Ishikawa (cell line): ENCODE data around the gene EFNA5.
A peak's percentile ranks its signal among the peaks of the same experiment; 100 is the strongest.

Experiments
- CEBPB ChIP-seq: IDR thresholded peaks from 2 replicates; pipeline ENCODE4 v1.6.1; 2012
- CREB1 ChIP-seq: IDR thresholded peaks from 2 replicates; pipeline ENCODE4 v1.6.1; 2012; ENCODE audit warnings: low read depth
- EGR1 ChIP-seq: IDR thresholded peaks from 2 replicates; pipeline ENCODE4 v1.6.1; 2012
- EP300 ChIP-seq: IDR thresholded peaks from 2 replicates; pipeline ENCODE4 v1.6.1; 2012; ENCODE audit warnings: borderline replicate concordance
- FOXM1 ChIP-seq: IDR thresholded peaks from 2 replicates; pipeline ENCODE4 v1.6.1; 2012; ENCODE audit warnings: low read depth, borderline replicate concordance
- NFIC ChIP-seq: IDR thresholded peaks from 2 replicates; pipeline ENCODE4 v1.6.1; 2012
- RAD21 ChIP-seq: IDR thresholded peaks from 2 replicates; pipeline ENCODE4 v1.6.1; 2012; ENCODE audit warnings: low read depth
- TAF1 ChIP-seq: IDR thresholded peaks from 2 replicates; pipeline ENCODE4 v1.6.1; 2012; ENCODE audit warnings: low read depth, mild to moderate bottlenecking
- TCF12 ChIP-seq: IDR thresholded peaks from 2 replicates; pipeline ENCODE4 v1.6.1; 2012; ENCODE audit warnings: low read depth
- TEAD4 ChIP-seq: IDR thresholded peaks from 2 replicates; pipeline ENCODE4 v1.6.1; 2012
- YY1 ChIP-seq: IDR thresholded peaks from 2 replicates; pipeline ENCODE4 v1.6.1; 2012; ENCODE audit warnings: low read depth
- ZBTB7A ChIP-seq: IDR thresholded peaks from 2 replicates; pipeline ENCODE4 v1.6.1; 2012; ENCODE audit warnings: low read depth
- TF ChIP-seq, protein P1 (sequence below): IDR thresholded peaks from 2 replicates; pipeline ENCODE4 v1.6.1; 2012
- TF ChIP-seq, protein P2 (sequence below): IDR thresholded peaks from 2 replicates; pipeline ENCODE4 v1.6.1; 2012
- TF ChIP-seq, protein P3 (sequence below): IDR thresholded peaks from 2 replicates; pipeline ENCODE4 v1.6.1; 2012; ENCODE audit warnings: low read depth, mild to moderate bottlenecking

The EFNA5 gene

DNA sequence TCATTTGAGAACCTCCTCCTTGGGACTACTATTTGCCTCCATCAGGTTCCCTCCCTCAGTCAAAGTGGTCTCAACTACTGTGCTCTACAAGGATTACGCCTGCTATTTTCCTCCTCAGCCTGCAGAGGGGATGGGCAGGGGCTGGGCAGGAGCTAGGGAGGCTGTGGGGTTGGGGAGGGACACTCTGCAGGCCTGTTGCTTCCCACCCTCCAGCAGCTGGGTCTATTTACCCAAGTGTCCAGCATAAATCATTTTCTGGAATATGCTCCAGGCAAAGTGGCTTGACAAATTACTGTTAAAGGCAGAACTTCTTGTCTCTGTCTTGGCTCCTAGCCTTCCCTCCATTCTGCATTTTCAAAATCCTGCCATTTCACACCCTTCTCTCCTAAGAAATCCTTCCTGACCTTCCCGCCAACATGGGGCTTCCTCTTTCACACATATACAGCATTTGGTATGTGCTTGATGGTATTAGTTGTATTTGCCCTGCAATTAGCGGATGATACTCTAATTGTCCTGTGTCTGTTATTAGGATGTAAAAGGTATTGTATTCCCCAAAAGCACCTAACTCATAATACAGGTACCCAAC is 106.7 kb downstream of the EFNA5 start:
- no peak for TF ChIP-seq TEAD4
- TF ChIP-seq, protein P1, sequence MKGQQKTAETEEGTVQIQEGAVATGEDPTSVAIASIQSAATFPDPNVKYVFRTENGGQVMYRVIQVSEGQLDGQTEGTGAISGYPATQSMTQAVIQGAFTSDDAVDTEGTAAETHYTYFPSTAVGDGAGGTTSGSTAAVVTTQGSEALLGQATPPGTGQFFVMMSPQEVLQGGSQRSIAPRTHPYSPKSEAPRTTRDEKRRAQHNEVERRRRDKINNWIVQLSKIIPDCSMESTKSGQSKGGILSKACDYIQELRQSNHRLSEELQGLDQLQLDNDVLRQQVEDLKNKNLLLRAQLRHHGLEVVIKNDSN, result no peak

DNA sequence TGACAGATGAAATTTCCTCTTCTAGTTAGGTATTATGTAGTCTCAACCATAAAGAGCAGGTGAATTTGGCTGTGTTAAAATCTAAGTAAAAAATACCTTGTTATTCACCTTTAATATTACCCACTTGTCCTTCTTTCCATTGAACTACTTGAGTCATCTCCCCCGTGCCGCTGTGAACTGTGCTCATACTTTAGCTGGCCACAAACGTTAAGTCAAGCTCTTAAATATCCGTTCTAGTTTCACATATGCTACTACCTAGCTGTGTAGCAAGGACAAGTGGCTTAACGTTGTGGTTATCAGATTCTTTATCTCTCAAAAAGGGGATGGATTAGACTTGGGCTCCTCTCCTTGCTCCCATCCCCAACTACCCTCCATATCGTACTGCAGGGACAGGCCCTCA is 110.4 kb downstream of the EFNA5 start:
- no peak for TF ChIP-seq EP300
- TF ChIP-seq FOXM1, result no peak
- no peak for TF ChIP-seq TAF1
- TF ChIP-seq NFIC, result no peak
- TF ChIP-seq, protein P1, result no peak
- no peak for TF ChIP-seq CEBPB
- TF ChIP-seq TEAD4, result no peak
- no peak for TF ChIP-seq CREB1
- no peak for TF ChIP-seq ZBTB7A
- TF ChIP-seq EGR1, result no peak
- TF ChIP-seq, protein P2, sequence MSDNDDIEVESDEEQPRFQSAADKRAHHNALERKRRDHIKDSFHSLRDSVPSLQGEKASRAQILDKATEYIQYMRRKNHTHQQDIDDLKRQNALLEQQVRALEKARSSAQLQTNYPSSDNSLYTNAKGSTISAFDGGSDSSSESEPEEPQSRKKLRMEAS, result no peak
- TF ChIP-seq, protein P3, sequence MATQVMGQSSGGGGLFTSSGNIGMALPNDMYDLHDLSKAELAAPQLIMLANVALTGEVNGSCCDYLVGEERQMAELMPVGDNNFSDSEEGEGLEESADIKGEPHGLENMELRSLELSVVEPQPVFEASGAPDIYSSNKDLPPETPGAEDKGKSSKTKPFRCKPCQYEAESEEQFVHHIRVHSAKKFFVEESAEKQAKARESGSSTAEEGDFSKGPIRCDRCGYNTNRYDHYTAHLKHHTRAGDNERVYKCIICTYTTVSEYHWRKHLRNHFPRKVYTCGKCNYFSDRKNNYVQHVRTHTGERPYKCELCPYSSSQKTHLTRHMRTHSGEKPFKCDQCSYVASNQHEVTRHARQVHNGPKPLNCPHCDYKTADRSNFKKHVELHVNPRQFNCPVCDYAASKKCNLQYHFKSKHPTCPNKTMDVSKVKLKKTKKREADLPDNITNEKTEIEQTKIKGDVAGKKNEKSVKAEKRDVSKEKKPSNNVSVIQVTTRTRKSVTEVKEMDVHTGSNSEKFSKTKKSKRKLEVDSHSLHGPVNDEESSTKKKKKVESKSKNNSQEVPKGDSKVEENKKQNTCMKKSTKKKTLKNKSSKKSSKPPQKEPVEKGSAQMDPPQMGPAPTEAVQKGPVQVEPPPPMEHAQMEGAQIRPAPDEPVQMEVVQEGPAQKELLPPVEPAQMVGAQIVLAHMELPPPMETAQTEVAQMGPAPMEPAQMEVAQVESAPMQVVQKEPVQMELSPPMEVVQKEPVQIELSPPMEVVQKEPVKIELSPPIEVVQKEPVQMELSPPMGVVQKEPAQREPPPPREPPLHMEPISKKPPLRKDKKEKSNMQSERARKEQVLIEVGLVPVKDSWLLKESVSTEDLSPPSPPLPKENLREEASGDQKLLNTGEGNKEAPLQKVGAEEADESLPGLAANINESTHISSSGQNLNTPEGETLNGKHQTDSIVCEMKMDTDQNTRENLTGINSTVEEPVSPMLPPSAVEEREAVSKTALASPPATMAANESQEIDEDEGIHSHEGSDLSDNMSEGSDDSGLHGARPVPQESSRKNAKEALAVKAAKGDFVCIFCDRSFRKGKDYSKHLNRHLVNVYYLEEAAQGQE, result no peak
- TF ChIP-seq RAD21, result no peak
- TF ChIP-seq YY1, result no peak

DNA sequence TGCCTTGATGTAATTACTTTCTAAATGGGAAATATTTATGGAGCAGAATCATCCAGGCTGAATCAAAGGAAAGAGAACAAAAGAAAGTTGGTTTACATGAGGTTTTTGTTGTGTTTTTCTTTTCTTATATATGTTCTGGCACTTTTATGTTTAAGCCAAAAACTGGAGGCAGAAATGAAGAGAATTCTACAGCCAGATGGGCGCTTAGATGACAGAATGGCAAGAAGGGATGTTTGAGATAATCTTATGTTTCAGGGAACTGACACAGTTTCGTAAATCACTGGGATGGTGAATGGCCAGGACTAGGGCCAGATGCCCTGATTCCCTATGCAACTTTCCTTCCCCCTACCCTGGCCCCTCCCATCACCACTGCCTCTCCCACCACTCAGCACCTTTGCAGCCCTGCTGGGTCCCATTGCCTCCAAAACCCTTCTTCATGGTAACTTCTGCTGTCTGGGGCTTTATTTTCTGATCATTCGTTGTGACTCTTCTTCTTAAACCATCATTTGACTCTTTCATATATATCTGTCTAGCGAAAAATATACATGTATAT is 111.8 kb downstream of the EFNA5 start:
- no peak for TF ChIP-seq YY1
- TF ChIP-seq ZBTB7A, result no peak
- TF ChIP-seq, protein P1, result no peak

DNA sequence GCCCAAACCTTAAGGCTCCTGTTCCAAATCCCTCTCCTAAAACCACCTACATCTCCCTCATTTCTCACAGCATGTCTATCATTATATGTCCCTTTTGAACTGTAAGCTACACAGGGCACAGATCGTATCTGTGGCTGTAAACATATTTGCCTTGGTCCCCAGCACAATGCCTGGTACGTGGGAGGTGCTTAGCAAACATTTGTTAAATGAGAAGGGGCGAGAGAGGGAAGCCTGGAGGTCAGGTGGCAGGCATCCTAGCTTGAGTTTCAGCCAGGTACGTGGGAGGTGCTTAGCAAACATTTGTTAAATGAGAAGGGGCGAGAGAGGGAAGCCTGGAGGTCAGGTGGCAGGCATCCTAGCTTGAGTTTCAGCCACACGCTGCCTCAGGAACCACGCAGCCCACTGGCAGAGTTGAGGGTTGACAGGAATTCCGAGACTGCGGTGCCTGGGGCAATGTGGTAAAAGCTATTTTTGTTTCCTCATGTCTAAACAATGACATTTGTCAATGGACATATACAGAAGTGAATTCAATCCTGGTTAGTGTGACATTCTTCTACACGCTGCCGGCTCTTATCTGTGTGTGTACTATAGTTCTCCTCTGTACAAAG is 113.6 kb downstream of the EFNA5 start:
- TF ChIP-seq TCF12, result no peak
- peak; percentile 69 for TF ChIP-seq TEAD4
- TF ChIP-seq, protein P1, result peak; percentile 10; the same call in 1 of the 2 replicates

DNA sequence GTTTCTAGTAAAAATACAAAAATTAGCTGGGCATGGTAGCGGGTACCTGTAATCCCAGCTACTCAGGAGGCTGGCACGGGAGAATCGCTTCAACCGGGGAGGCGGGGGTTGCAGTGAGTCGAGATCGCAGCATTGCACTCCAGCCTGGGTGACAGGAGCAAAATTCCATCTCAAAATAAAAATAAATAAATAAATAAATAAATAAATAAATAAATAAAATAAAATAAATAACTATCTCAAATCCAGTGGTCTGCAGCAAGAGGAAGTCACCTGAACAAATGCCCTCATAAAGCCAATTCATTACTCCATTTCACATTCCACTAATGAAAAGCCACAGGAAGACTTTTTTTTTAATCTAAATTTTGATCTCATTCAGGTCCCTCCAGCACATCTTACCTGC is 114.2 kb downstream of the EFNA5 start:
- TF ChIP-seq EP300 (no peak), ZBTB7A (no peak), YY1 (no peak), TCF12 (no peak), TAF1 (no peak), CREB1 (no peak), NFIC (no peak), TEAD4 (no peak), RAD21 (no peak), EGR1 (no peak), FOXM1 (no peak), CEBPB (no peak)
- TF ChIP-seq, protein P3, result no peak
- TF ChIP-seq, protein P2, result no peak
